ENCODE data around the gene EPHA4.

- TF ChIP-seq CTCF (conservative IDR thresholded peaks at IDR 0.05; ENCODE audit: low read depth, low read length) (no peak), EZH2phosphoT487 (IDR thresholded peaks at IDR 0.05; ENCODE audit: borderline replicate concordance, low read length) (no peak)
These were observed 12.1 kb downstream of the EPHA4 start for GRCh38 chr2:221559991-221560390.
